HG02870 (cell line): ENCODE results near the gene LPCAT3.

ENCODE experiments used
- ATAC-seq: cut with Tn5 transposase; IDR thresholded peaks from one replicate; pipeline ENCODE4 v1.9.1; 2021; ENCODE audit warnings: mild to moderate bottlenecking, moderate library complexity; ENCODE audit not compliant: unreplicated experiment

LPCAT3 gene

GRCh38 chr12:6965026-6965661 is 53.1 kb downstream of the LPCAT3 start:
- no peak for ATAC-seq

GRCh38 chr12:6964605-6965025 is 53.7 kb downstream of the LPCAT3 start:
- ATAC-seq: no peak

GRCh38 chr12:6963791-6964413 is 54.4 kb downstream of the LPCAT3 start:
- ATAC-seq: no peak

- no peak for ATAC-seq
Measured at GRCh38 chr12:6963016-6963731, 55.1 kb downstream of the LPCAT3 start.

GRCh38 chr12:6962285-6963015 is 55.8 kb downstream of the LPCAT3 start:
- no peak for ATAC-seq

- ATAC-seq: no peak
Measured at GRCh38 chr12:6961695-6962284, 56.5 kb downstream of the LPCAT3 start.

- no peak for ATAC-seq
Measured at GRCh38 chr12:6961278-6961694, 57.0 kb downstream of the LPCAT3 start.

- ATAC-seq: peak; percentile 30
Measured at GRCh38 chr12:6960593-6961277, 57.5 kb downstream of the LPCAT3 start.

- no peak for ATAC-seq
Measured at GRCh38 chr12:6959805-6960592, 58.3 kb downstream of the LPCAT3 start.

- no peak for ATAC-seq
Measured at GRCh38 chr12:6959058-6959804, 59.0 kb downstream of the LPCAT3 start.

- ATAC-seq: no peak
Measured at GRCh38 chr12:6958609-6959057, 59.6 kb downstream of the LPCAT3 start.

- no peak for ATAC-seq
Measured at GRCh38 chr12:6957741-6958608, 60.3 kb downstream of the LPCAT3 start.

- ATAC-seq: no peak
Measured at GRCh38 chr12:6957151-6957701, 61.0 kb downstream of the LPCAT3 start.

- ATAC-seq: no peak
Measured at GRCh38 chr12:6956021-6956727, 62.1 kb downstream of the LPCAT3 start.

GRCh38 chr12:6955108-6956020 is 62.9 kb downstream of the LPCAT3 start:
- ATAC-seq: no peak
